Stimulated activated naive CD4-positive, alpha-beta T cell treated with Interleukin-2 at 50 U/mL for 16 hours (primary cell): ENCODE results near the gene HIP1.
A peak's percentile ranks its signal among the peaks of the same experiment; 100 is the strongest.
"Not testable (repeated sequence)": the region's sequence is repeated elsewhere in the genome, so short reads cannot be mapped to it uniquely, and the experiment has no call there.

Experiments
- DNase-seq: peaks from one replicate; lab custom pipeline; 2025; lab: John Stamatoyannopoulos, UW

The HIP1 gene

GRCh38 chr7:75738604-75738974, at the start of gene HIP1:
TSS of gene HIP1 (minus strand) at chr7:75738941. CDS start at chr7:75738920, 21 bp downstream.
- DNase-seq: no peak

GRCh38 chr7:75788154-75788847, 49.6 kb upstream of the HIP1 start:
- DNase-seq: not testable (repeated sequence)

DNA sequence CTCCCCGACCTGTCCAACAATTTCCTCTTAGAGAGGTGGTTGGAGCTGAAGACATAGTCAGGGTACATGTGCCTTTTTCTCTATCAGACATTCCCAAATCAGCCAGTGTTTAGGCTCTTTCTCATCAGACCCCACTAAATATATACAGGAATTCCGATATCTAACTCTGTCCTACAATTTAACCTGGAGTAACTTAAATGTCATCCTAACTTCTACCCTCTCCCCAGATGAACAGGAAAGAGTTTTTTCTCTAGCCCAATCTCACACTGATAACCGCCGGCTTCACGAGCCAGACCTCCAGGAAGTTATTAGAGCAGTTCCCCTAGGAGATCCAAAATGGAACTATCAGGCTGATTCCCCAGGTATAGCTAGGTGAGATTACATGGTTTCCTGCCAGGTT, 44.3 kb upstream of the HIP1 start:
- not testable (repeated sequence) for DNase-seq

GRCh38 chr7:75780647-75781273, 42.0 kb upstream of the HIP1 start:
- not testable (repeated sequence) for DNase-seq

DNA sequence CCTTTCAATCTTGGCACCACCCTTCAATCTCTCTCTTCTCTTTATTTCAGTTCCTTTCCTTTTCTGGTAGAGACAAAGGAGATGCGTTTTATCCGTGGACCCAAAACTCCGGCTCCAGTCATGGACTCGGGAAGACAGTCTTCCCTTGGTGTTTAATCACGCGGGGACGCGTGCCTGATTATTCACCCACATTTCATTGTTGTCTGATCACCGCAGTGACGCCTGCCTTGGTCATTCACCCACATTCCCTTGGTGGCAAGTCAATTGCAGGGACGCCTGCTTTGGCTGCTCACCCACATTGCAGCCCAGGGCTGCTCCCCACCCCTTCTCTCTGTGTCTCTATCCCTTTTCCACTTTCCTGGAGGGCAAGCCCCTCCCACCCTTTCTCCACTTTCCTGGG, 40.8 kb upstream of the HIP1 start:
- not testable (repeated sequence) for DNase-seq

- not testable (repeated sequence) for DNase-seq
Measured at GRCh38 chr7:75779035-75779434, 40.3 kb upstream of the HIP1 start.

DNA sequence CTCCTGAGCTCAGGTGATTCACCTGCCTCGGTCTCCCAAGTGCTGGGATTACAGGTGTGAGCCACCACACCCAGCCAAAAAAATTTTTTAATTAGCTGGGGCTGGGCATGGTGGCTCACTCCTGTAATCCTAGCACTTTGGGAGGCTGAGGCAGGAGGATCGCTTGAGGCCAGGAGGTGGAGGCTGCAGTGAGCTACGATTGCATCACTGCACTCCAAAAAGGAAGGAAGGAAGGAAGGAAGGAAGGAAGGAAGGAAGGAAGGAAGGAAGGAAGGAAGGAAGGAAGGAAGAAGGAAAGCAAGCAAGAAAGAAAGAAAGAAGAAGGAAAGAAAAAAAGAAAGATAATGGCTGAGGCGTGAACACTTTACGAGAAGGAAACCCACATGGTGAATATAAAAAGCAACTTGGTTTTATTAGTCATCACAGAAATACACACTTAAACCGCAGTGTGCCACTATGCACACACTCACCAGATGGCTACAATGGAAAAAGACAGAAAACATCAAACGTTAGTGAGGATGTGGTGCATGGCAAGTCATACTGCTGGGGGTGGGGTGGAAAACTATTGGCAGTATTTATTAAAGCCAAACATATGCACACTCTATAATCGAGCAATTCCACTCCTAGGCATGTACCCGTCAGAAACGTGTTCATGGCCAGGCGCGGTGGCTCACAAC, 37.7 kb upstream of the HIP1 start:
- DNase-seq: peak; percentile 59

GRCh38 chr7:75773958-75774357, 35.2 kb upstream of the HIP1 start:
- not testable (repeated sequence) for DNase-seq

DNA sequence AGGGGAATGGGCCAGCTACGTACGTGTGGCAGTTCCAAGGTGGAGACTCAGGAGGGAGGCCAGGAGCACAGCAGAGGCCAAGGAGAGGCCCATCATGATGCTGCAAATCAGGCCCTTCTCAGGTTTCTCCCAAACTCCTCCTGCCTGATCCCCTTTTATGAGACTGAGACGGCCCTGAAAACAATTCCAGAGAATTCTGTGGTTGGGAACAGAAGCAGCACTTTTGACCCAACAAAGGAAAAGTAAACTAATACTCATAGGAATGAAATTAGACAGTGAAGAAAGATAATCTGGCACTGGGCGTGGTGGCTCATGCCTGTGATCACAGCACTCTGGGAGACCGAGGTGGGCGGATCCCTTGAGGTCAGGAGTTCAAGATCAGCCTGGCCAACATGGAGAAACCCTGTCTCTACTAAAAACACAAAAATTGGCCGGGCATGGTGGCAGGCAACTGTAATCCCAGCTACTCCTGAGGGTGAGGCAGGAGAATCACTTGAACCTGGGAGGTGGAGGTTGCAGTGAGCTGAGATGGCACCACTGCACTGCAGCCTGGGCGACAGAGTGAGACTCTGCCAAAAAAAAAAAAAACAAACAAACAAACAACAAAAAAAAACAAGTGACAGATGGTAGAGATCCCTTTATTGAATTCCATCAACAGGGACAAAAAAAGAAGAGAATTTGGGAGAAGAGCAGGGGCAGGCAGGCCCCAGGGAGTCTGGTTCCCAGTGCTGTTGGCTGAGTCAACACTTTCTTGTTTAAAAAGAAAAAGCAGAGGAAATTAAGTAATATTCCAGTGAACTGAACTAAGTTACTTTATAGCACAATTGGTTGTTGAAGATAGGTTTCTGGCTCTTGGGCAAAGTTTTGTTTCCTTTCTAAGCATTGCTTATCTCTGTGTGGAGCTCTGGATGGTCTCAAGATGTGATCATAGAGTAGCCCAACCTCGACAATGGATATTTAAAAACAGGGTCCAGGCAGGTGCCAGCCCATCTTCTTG, 33.6 kb upstream of the HIP1 start, which contains the start of gene CCL26:
CCL26 (minus strand) TSS at position 131 of the 997 bp plus-strand sequence; CDS start at position 96, 35 bp downstream.
- DNase-seq: no peak

- DNase-seq: no peak
Measured at GRCh38 chr7:75771224-75771623, 32.5 kb upstream of the HIP1 start.

DNA sequence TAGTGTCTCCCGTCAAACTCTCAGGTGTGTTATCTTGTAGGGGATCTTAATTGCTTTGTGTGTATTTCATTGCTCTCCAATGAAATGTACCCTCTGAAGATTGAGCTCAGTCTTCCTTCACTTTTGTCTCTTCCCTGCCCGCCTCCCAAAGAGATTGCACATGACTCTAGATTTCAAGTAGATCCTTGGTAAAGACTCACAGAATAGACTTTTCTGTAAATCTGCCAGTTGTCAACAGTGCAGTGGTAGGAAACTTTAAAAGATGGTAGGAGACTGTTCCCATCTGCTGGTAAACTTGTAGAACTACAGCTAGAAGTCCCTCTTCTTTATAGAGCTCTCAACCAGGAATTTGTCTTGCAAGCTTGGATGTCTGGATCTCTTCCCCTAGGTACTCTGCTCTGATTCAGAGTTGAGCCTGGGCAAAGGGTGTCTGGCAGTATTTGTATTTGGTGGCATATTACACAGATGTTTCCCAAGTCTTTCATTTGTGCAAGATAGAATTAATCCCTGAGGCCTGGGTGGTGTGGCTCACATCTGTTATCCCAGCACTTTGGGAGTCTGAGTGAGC, 23.7 kb upstream of the HIP1 start:
- DNase-seq: no peak

- not testable (repeated sequence) for DNase-seq
Measured at GRCh38 chr7:75761801-75762200, 23.1 kb upstream of the HIP1 start.

DNA sequence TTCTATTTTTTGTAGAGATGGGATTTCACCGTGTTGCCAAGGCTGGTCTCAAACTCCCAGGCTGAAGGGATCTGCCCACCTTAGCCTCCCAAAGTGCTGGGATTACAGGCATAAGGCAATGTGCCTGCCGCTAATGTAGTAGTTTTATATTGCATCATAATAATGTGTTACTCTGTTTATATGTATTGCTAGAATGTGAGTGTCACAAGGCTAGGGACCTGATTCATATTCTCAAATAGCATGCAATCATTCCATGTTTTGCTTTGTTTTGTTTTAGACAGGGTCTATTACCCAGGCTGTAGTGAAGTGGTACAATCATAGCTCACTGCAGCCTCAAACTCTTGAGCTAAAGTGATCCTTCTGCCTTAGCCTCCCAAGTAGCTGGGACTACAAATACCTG, 19.8 kb upstream of the HIP1 start:
- no peak for DNase-seq

DNA sequence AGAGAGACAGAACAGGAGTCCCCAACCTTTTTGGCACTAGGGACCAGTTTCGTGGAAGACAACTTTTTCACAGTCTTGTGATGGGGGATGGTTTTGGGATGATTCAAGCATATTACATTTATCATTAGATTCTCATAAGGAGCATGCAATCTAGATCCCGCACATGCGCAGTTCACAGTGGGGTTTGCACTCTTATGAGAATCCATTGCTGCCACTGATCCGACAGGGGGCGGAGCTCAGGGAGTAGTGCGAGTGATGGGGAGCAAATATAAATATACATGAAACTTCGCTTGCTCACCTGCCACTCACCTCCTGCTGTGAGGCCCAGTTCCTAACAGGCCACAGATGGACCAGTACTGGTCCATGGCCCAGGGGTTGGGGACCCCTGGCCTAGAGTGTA, 19.1 kb upstream of the HIP1 start:
- no peak for DNase-seq

DNA sequence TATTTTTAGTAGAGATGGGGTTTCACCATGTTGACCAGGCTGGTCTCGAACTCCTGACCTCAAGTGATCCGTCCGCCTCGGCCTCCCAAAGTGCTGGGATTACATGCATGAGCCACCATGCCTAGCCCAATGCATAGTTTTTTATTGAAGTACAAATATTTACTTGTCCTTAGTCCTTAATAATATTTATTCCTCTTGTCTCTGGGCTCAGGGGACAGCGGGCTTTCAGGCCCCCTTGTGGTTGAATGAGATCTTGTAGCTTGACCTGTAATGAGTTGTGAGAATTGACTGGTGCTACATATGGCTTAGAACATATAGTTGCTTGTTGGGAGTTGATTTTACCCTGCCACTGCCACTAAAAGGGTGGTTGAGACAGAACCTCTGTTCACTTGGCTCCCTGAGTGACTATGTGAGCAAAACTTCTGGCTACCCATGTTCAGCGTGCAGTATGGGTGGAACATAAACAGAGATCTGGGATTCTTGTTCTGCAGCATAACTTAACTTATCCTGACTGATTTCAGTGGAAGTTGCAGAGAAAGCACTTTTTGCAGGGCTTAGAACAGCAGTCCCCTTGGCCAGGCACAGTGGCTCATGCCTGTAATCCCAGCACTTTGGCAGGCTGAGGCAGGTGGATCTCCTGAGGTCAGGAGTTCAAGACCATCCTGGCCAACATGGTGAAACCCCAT, 18.4 kb upstream of the HIP1 start:
- no peak for DNase-seq

DNA sequence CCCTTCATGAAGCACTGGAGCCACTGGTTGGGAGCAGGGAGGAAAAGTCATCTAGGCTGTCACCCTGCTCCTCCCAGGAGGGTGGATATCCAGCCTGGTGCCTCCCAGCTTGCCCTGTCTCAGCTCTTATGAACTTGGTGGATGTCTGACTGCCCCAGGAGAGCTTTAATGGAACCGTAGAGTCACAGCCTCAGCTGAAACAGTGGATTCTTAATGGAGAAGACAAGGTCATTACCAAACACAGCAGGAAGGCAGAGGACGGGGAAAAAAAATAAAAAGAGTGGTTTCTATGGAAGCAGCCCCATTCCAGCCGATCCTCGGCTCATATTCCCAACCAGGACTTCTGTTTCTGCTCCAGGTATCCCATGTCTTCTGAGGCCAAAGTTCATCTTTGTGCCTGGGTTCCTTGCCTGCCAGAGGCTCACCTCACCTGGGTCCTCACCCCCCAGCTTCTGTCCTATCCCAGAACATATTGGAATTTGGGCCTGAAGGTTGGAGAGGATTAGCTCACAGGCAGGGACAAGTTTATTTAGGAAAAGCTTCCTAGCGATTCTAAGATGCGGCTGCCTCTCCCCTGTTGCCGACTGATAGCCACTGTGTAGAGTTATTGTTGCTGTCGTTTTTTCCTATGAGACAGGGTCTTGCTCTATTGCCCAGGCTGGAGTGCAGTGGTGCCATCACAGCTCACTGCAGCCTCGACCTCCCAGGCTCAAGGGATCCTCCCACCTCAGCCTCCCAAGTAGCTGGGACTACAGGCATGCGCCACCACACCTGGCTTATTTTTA, 17.7 kb upstream of the HIP1 start:
- no peak for DNase-seq

DNA sequence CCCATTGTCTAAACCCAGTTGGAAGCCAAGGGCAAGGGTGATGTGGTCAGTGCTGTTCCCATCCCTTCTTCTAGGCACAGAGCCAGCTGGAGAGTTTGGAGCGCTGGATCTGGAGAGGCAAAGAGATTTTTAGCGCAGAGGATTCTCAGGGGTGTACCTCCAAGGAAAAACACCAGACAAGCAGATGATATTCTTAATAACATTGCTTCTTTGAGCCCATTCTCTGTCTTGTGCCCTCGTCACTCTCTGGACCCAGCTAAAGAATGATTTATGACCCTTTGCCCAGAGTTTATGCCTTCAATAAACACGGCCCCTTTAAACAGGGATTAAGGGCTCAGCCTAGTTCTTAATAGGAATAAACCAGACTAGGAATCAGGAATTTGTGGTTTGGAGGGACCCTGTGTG, 4.7 kb upstream of the HIP1 start:
- DNase-seq: no peak

- DNase-seq: no peak
Measured at GRCh38 chr7:75740846-75741497, 2.2 kb upstream of the HIP1 start.

DNA sequence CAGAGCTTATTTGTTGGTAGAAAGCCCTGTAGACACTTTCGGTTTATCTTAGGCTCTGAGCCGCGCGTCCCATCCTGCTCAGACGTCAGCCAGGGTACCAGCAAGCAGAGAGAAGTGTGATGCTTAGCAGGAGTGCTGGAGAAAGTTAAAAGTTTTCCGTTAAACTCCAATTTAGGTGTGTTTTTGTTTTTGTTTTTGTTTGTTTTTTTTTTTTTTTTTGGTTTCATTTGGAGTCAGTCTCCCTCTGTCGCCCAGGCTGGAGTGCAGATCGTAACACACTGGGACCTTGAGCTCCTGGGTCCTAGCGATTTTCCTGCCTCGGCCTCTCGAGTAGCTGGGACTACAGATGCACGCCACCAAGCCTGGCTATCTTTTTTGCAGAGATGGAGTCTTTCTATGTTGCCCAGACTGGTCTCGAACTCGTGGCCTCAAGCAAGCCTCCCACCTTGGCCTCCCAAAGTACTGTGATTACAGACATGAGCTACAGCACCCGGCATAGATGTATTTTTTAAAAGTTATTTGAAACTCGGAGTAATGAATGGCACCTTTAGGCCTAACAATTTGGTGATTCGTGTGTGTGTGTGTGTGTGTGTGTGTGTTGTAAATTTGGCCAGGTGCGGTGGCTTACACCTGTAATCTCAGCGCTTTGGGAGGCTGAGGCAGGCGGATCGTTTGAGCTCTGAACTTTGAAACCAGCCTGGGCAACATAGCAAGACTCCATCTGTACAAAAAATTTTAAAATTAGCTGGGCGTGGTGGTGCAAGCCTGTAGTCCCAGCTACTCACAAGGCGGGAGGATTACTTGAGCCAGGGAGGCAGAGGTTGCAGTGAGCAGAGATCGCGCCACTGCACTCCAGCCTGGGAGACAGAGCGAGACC, 1.3 kb upstream of the HIP1 start:
- DNase-seq: no peak
